ENCODE measurements around the gene BPNT1.

- TF ChIP-seq EZH2 (IDR thresholded peaks at IDR 0.05; ENCODE audit: insufficient read depth, poor library complexity, severe bottlenecking) (no peak), EZH2phosphoT487 (IDR thresholded peaks at IDR 0.05; ENCODE audit: insufficient read depth, low read depth) (no peak)
Observed at GRCh38 chr1:220089650-220090556, at the start of gene BPNT1.

Measured in GM23248 (cell line).